ENCODE data around the gene PWP2.

DNA sequence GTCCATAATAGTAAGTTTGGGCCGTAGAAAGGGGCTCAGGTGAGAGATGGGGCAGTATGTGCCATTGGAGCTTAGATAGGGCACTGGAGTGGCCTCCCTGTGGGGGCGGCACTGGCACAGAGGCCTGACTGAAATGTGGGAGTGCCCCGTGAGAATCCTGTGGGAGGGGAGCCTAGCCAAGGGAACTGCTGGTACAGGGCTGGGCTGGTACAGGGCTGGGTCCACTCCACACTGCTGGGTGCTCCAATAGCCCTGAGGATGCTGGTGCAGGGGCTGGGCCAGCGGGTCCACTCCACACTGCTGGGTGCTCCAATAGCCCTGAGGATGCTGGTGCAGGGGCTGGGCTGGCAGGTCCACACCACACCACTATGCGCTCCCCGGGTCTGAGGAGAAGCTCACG, 44.8 kb upstream of the PWP2 start:
- no peak for TF ChIP-seq POLR2A (IDR thresholded peaks at IDR 0.05)
- TF ChIP-seq, protein P1, sequence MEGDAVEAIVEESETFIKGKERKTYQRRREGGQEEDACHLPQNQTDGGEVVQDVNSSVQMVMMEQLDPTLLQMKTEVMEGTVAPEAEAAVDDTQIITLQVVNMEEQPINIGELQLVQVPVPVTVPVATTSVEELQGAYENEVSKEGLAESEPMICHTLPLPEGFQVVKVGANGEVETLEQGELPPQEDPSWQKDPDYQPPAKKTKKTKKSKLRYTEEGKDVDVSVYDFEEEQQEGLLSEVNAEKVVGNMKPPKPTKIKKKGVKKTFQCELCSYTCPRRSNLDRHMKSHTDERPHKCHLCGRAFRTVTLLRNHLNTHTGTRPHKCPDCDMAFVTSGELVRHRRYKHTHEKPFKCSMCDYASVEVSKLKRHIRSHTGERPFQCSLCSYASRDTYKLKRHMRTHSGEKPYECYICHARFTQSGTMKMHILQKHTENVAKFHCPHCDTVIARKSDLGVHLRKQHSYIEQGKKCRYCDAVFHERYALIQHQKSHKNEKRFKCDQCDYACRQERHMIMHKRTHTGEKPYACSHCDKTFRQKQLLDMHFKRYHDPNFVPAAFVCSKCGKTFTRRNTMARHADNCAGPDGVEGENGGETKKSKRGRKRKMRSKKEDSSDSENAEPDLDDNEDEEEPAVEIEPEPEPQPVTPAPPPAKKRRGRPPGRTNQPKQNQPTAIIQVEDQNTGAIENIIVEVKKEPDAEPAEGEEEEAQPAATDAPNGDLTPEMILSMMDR (IDR thresholded peaks at IDR 0.05) = no peak

Data from Peyer's patch (tissue), 4 donors.